ENCODE data around the gene DPF3. TPM values are rescaled to one million over a fixed set of nuclear protein-coding genes. Genes with fewer than 3 reads are reported as not detected.

Gene DPF3
- total and polyA plus RNA-seq, 2 of the 13 experiments (the other 11 are each of a cell fraction or from before 2014, with no cell fraction given) = 0.09 to 0.60 TPM

- TF ChIP-seq ZNF749 (CRISPR knock-in tag; IDR thresholded peaks at IDR 0.05; ENCODE audit: borderline replicate concordance) (no peak), ZFP1 (CRISPR knock-in tag; IDR thresholded peaks at IDR 0.05) (0 out of 2 replicates have a peak, but pooled peaks have one; percentile 16), TRAFD1 (CRISPR knock-in tag; IDR thresholded peaks at IDR 0.05; ENCODE audit: borderline replicate concordance) (0 out of 2 replicates have a peak, but pooled peaks have one; percentile 76), ZIK1 (CRISPR knock-in tag; IDR thresholded peaks at IDR 0.05; ENCODE audit: borderline replicate concordance, low read depth) (no peak), U2AF2 (IDR thresholded peaks at IDR 0.05; ENCODE audit: low read depth, low read length) (no peak), HNRNPH1 (optimal IDR thresholded peaks at IDR 0.05; ENCODE audit: low read depth, low read length) (no peak), ELF3 (CRISPR knock-in tag; IDR thresholded peaks at IDR 0.05) (0 out of 2 replicates have a peak, but pooled peaks have one; percentile 26), ZNF34 (CRISPR knock-in tag; IDR thresholded peaks at IDR 0.05; ENCODE audit: borderline replicate concordance) (no peak), EEA1 (CRISPR knock-in tag; IDR thresholded peaks at IDR 0.05; ENCODE audit: borderline replicate concordance) (no peak), TOE1 (CRISPR knock-in tag; IDR thresholded peaks at IDR 0.05) (no peak), ZBTB10 (CRISPR knock-in tag; IDR thresholded peaks at IDR 0.05; ENCODE audit: borderline replicate concordance) (no peak), HINFP (CRISPR knock-in tag; IDR thresholded peaks at IDR 0.05; ENCODE audit: low read depth) (peak; percentile 95), TFAP4 (IDR thresholded peaks at IDR 0.05; ENCODE audit: borderline replicate concordance, low read depth) (0 out of 2 replicates have a peak, but pooled peaks have one; percentile 18), HNRNPUL1 (IDR thresholded peaks at IDR 0.05; ENCODE audit: low read depth, low read length) (no peak), ZNF740 (CRISPR knock-in tag; IDR thresholded peaks at IDR 0.05) (no peak), HIVEP1 (CRISPR knock-in tag; IDR thresholded peaks at IDR 0.05) (no peak), TOPORS (CRISPR knock-in tag; IDR thresholded peaks at IDR 0.05) (no peak), ZFY (CRISPR knock-in tag; IDR thresholded peaks at IDR 0.05) (peak; percentile 48; the same call in 1 of the 2 replicates), ZNF264 (CRISPR knock-in tag; IDR thresholded peaks at IDR 0.05) (0 out of 2 replicates have a peak, but pooled peaks have one; percentile 23), AGO2 (optimal IDR thresholded peaks at IDR 0.05; ENCODE audit: low read depth, low read length) (no peak), RFXANK (CRISPR knock-in tag; IDR thresholded peaks at IDR 0.05) (no peak), PCBP2 (optimal IDR thresholded peaks at IDR 0.05; ENCODE audit: low read depth, low read length, poor library complexity, severe bottlenecking) (no peak), SMARCE1 (IDR thresholded peaks at IDR 0.05; ENCODE audit: borderline replicate concordance) (no peak), CHD2 (IDR thresholded peaks at IDR 0.05; ENCODE audit: low read depth, low read length) (no peak)
Observed at GRCh38 chr14:72925171-72925759, 31.4 kb upstream of the DPF3 start (continued).
